ENCODE results near the gene EFCAB6.

DNA sequence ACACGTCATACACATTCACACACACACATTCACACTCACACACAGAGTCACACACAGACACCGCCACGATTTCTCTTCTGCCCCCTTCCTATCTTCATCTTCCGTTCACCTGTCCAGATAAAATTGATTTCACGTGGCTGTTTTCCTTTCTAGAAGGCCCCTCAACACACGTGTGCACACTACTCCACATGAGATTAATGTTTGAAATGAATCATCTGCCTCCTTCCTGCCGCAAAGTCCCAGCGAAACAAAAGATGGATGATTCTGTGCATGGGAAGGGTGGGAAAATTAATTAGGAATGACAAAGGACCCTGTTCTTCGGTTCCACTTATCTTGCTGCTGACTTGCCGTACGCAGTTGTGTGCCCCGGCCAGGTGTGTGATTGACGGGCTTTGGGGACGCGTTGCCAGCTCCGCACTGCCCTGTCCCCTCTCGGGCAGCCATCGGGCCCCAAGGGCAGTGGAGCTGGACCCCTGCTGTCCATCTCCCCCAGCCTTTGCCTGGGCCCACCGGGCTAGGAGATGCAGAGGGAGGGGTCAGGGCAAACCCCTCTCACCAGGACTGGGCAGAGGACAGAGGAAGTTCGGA lies 326.5 kb downstream of the EFCAB6 start:
- TF ChIP-seq, protein P1, sequence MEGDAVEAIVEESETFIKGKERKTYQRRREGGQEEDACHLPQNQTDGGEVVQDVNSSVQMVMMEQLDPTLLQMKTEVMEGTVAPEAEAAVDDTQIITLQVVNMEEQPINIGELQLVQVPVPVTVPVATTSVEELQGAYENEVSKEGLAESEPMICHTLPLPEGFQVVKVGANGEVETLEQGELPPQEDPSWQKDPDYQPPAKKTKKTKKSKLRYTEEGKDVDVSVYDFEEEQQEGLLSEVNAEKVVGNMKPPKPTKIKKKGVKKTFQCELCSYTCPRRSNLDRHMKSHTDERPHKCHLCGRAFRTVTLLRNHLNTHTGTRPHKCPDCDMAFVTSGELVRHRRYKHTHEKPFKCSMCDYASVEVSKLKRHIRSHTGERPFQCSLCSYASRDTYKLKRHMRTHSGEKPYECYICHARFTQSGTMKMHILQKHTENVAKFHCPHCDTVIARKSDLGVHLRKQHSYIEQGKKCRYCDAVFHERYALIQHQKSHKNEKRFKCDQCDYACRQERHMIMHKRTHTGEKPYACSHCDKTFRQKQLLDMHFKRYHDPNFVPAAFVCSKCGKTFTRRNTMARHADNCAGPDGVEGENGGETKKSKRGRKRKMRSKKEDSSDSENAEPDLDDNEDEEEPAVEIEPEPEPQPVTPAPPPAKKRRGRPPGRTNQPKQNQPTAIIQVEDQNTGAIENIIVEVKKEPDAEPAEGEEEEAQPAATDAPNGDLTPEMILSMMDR (IDR thresholded peaks at IDR 0.05), result no peak
- no peak for TF ChIP-seq POLR2AphosphoS5 (IDR thresholded peaks at IDR 0.05; ENCODE audit: low read depth, low read length)
- no peak for TF ChIP-seq TCF7L2 (IDR thresholded peaks at IDR 0.05; ENCODE audit: low read depth, low read length)
- TF ChIP-seq SIN3A (IDR thresholded peaks at IDR 0.05; ENCODE audit: borderline replicate concordance, insufficient read depth, low read depth, low read length), result no peak
